Regular cardiac myocyte (primary cell): ENCODE results near the gene HS1BP3. TPM values are rescaled to one million over a fixed set of nuclear protein-coding genes. Genes with fewer than 3 reads are reported as not detected.

Experiments
- total RNA-seq: library from RNA; depleted of rRNA; stranded (reverse); fragments of >200 nt; gene quantifications from 2 replicates; pipeline ENCODE4 v1.2.3, GENCODE V29; 2014

Gene HS1BP3, protein sequence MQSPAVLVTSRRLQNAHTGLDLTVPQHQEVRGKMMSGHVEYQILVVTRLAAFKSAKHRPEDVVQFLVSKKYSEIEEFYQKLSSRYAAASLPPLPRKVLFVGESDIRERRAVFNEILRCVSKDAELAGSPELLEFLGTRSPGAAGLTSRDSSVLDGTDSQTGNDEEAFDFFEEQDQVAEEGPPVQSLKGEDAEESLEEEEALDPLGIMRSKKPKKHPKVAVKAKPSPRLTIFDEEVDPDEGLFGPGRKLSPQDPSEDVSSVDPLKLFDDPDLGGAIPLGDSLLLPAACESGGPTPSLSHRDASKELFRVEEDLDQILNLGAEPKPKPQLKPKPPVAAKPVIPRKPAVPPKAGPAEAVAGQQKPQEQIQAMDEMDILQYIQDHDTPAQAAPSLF
- total RNA-seq: 12.8 and 29.0 TPM in 2 replicates

DNA sequence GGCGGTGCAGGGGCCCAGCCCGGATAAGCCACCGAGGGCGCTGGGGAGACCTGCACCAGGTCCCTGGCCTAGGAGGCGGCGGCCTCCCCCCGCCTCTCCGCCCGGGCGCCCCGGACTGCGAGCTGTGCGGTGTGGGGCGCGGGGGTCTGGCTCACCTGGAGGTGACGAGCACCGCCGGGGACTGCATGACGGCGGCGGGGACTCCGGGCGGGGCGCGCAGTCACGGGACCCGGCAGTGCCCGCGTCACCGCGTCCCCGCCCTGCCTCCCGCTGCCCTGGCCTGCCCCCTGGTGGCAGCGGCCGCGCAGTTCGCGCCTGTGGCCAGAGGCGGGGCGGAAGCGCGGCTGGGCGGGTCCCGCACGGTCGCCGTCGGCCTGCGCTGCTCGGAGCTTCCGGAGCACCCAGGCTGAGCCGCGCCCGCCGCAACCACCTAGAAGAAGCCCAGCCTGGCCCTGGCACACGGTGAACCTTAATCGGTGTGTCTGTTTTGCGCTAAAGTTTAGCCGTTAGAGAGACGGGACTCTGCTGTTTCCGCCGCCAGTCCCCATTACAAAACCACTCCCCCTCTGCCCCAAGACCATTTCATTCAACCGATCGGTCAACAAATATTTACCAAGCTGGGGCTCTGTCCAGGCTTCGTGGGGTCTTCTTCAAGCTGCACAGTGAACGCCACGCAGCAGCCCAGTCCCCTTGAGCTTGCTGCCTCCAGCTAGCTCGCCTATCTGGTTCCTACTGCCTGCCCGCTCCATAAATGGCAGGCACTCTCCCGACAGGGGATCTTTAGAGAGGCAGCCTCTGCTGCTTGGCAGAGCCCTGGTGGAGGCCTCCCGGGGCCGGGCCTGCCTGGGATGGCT is at the start of gene HS1BP3:
Gene HS1BP3, minus strand, starts transcription at position 222 of the 854 bp plus-strand sequence. Its CDS starts 35 bp downstream, at position 187.

DNA sequence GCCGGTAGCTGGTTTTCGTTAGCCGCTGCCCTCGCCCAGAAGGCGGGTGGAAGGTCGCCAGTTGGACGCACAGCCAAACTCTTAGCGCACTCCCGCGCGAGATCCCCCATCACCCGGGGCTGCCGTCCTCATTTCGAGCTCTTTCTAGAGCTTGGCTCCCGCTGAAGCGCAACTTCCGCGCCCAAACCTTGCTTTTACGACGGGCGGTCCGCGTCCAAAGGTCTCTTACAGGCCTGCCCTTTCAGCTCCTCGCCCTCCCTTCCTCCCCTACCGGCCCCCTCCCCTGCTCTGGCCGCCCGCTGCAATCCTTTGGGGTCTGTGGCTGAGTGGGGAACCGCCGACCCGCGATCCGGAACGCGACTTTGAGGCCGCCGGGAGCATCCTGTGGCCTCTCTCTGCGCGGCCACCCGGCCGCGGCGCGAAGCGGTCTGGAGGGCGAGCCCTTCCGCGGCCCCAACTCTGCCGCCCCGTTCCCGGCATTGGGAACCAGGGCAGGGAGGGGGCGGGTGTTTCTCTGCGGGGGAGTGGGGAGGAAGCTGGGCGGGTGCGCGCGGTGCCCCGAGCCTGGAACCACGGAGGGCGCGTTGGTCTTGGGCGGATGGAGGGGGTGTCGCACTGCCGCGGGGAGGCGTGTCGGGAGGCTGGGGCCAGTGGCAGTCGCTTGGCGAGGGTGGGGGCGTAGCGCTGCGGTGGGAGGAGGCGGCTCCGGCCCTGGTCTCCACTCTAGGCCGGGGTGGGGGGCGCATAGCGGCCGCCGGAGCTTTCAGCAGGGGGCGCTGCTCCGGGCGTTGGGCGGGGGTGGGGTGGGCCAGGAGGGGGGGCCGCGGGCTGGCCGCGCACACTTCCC is 15.6 kb upstream of the HS1BP3 start, which contains the start of gene GDF7:
Gene GDF7, plus strand, starts transcription at position 841 of the 847 bp plus-strand sequence. CDS start 96 bp downstream, outside the sequence.

Other genes with a start within 250 kb of the HS1BP3 start
- gene RHOB, start 204.0 kb downstream of the HS1BP3 start, total RNA-seq: 151 and 171 TPM in 2 replicates
- under 0.01 and 0.28 TPM in 2 replicates for gene GDF7, start 16.0 kb upstream of the HS1BP3 start, total RNA-seq
- 15.7 and 20.3 TPM in 2 replicates for gene LDAH, start 172.0 kb upstream of the HS1BP3 start, total RNA-seq